GM18951 (cell line): ENCODE data around the gene CPNE6.

Experiments
- POLR2A ChIP-seq: IDR thresholded peaks from 4 replicates; pipeline ENCODE4 v1.6.1; 2011; ENCODE audit warnings: mild to moderate bottlenecking; ENCODE audit not compliant: insufficient read length, insufficient read depth; ENCODE audit errors: extremely low read depth
- in situ Hi-C: fragments of 300-500 bp; cut with MboI; formaldehyde crosslinking; loops from one replicate; pipeline ENCODE4 v1.12.0; 2022; ENCODE audit warnings: low sequenced_read_pairs, mixed read lengths, inconsistent platforms; ENCODE audit not compliant: unreplicated experiment

CPNE6 gene

DNA sequence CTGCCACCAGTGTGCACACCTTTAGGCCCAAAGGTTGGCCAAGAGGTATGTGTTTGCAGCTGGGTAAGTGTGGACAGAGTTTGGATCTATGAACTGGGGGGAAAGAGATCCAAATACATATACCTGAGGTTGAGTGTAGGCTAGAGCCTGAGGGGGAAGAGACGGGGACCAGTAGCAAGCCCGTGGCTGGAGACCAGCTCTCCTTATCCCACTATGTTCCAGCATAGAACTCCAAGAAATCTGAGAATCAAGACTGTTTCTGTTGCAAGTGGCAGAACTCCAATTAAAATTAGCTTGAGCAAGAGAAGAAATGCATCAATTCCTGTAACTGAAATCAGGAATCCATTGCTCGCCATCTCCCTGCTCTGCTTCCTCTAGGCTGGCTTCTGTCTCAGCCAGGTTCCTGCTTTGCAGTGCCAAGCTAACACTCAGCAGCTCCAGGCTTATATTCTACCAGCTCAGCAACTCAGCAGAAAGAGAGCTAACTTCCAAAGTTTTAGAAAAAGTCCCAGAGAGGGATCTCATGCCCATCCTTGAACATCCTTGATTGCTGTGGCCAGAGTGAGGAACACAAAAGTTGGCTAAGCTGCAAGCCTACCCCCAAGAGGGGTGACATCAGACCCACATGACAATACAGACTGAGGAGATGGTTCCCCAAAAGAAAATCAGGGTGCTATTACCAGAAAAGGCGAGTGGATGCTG lies 21.3 kb downstream of the CPNE6 start:
- TF ChIP-seq POLR2A = no peak
- in situ Hi-C loops = loop anchor here (25.0 kb wide), 1 partner anchor 105 kb away; the partner anchor contains the start of gene DHRS4L2

- in situ Hi-C loops = loop anchor here (25.0 kb wide), 1 partner anchor 106 kb away; the partner anchor contains the start of gene DHRS4L2
- TF ChIP-seq POLR2A = no peak
Observed at GRCh38 chr14:24093207-24093900, 22.0 kb downstream of the CPNE6 start.

DNA sequence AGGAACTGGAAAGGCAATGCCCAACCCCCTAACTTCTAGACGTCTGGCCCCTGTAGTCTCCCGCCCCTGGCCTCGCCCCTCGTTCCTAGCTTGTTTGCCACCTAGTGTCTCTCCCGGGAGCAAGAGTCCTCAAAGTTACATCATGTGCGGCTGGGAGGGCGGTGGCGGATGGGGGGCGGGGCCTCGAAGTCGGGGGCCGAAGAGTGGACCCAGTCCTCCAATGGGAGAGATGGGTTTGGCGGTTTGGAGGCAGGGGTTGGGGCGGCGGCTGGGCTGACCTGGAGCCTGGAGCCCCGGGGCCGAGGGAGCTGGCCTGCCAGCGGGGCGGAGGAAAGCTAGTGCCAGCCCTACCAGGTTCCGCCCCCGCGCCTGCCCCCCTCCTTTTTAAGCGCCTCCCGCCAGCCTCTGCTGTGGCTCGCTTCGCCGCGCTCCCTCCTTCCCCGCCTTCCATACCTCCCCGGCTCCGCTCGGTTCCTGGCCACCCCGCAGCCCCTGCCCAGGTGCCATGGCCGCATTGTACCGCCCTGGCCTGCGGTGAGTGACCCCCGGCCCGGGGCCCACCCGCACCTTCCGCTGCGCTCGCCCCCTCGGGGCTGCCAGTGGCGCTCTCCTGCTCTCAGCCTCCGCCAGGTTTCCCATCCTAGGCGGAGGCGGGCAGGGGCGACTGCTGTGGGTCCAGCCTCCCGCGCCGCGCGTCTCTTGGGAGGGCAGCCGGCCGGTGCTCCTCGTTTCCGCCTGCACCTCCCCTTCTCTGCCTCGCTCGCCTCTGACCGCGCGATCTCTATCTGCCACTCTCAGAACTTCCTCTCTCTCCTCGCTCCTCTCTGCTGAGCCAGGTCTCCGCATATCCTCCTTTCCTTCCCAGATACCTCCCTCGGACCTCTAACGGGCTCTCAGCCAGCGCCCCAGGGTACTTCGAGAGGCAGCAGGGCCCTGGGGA lies 22.8 kb downstream of the CPNE6 start, which contains the start of gene PCK2:
TSS of gene PCK2 (plus strand) at position 411 of the 940 bp plus-strand sequence. CDS start at position 506, 95 bp downstream.
- in situ Hi-C loops = loop anchor here (25.0 kb wide), 1 partner anchor 107 kb away; the partner anchor contains the start of gene DHRS4L2
- peak; percentile 98 for TF ChIP-seq POLR2A

DNA sequence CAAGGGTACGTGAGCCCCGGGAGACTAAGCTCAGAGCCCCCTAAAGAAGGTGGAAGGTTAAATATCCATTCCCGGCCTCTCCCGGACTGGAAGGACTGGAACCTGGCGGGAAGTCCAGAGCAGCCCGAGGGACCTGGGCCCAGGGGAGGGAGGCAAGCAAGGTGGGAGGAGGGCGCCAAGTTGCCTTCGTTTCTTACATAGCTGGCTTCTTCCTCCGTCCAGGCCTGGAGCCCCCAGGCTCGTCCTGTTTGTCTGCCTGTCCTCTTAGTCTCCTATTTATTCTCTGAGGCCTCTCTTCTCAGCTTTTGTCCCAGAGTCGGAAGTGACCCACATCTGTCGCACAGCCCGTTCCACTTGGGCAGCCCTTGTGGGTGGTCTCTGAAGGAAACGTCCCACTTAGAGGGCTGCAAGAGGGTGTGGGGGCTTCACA lies 23.5 kb downstream of the CPNE6 start:
- no peak for TF ChIP-seq POLR2A

DNA sequence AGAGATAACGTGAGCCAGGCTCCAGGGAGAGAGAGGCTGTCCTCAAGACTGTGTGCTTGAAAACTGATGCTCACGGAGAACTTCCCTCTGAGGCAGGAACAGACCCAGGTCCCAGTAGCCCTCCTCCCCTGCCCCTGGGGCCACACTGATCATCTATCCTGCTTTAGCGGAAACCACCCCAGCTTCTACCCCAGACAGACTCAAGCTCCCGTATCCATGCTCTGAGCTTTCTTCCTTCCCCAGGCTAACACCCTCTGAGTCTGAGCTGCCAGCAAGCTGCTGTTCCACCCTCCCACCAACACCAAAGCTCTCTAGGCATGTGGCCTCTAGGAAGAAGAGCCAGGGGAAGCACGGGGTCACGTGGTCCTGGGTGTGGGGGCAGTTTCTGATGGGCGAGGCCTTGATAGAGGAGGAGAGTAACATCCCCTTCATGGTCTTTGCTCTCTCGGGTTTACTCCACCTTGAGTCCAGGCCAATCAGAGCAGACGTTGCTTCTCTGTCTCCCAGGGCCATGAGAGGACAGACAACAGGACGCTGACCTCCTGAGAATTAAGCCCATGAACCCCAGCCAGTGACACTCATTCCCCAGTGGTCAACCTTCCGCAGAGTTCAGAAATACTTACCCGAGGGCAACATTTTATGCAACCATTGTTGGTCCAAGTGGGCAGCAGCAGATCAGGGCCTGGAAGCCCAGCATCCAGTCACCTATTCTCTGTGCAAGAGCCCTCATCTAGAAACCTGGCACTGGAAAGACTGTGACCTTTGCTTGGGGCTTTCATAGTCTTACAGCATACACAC lies 24.1 kb downstream of the CPNE6 start:
- in situ Hi-C loops = loop anchor here (25.0 kb wide), 1 partner anchor 108 kb away; the partner anchor contains the start of gene DHRS4L2
- TF ChIP-seq POLR2A = peak; percentile 97

More for the DNA sequence above, 23.5 kb downstream of the CPNE6 start:
- in situ Hi-C loops = loop anchor here (25.0 kb wide), 1 partner anchor 108 kb away; the partner anchor contains the start of gene DHRS4L2

DNA sequence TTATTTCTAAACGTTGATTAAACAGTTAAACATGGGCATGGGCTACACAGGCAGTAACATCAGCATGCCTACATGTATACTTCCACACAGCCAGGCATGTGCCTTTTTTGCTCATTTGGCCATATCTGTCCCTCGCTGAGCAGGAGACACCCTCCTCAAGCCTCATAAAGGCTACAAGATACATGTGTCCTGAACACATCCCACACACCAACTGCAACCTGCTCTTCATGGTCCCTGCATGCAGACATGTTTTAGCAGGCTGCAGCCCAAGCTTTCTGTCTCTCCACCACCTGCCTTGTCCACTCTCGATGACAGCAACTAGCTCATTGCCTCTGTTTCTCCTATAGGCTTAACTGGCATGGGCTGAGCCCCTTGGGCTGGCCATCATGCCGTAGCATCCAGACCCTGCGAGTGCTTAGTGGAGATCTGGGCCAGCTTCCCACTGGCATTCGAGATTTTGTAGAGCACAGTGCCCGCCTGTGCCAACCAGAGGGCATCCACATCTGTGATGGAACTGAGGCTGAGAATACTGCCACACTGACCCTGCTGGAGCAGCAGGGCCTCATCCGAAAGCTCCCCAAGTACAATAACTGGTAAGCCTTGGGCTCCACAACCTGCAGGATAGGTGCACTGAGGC lies 25.3 kb downstream of the CPNE6 start:
- in situ Hi-C loops = loop anchor here (25.0 kb wide), 1 partner anchor 109 kb away; the partner anchor contains the start of gene DHRS4L2
- TF ChIP-seq POLR2A = no peak

DNA sequence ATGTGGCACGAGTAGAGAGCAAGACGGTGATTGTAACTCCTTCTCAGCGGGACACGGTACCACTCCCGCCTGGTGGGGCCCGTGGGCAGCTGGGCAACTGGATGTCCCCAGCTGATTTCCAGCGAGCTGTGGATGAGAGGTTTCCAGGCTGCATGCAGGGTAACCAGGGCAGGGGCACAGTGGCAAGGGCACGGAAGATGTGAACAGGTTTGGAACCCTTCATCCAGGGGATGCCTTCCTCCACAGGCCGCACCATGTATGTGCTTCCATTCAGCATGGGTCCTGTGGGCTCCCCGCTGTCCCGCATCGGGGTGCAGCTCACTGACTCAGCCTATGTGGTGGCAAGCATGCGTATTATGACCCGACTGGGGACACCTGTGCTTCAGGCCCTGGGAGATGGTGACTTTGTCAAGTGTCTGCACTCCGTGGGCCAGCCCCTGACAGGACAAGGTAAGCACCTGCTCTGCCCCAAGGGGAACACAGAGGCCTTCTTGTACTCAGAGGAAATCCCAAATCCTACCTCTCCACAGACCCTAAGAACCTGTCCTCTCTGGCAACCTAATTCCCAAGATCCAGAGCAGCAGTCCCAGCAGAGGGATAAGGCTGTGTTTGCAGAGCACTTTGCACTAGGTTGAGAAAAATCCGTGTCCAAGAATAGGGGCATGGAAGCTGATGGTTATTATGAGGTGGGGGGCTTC lies 27.0 kb downstream of the CPNE6 start:
- no peak for TF ChIP-seq POLR2A
- in situ Hi-C loops = loop anchor here (25.0 kb wide), 1 partner anchor 111 kb away; the partner anchor contains the start of gene DHRS4L2

- in situ Hi-C loops = loop anchor here (25.0 kb wide), 1 partner anchor 112 kb away; the partner anchor contains the start of gene DHRS4L2
- TF ChIP-seq POLR2A = no peak
Observed at GRCh38 chr14:24098927-24099813, 27.8 kb downstream of the CPNE6 start.

GRCh38 chr14:24100197-24100981 lies 29.0 kb downstream of the CPNE6 start:
- in situ Hi-C loops = no loop called here
- no peak for TF ChIP-seq POLR2A

DNA sequence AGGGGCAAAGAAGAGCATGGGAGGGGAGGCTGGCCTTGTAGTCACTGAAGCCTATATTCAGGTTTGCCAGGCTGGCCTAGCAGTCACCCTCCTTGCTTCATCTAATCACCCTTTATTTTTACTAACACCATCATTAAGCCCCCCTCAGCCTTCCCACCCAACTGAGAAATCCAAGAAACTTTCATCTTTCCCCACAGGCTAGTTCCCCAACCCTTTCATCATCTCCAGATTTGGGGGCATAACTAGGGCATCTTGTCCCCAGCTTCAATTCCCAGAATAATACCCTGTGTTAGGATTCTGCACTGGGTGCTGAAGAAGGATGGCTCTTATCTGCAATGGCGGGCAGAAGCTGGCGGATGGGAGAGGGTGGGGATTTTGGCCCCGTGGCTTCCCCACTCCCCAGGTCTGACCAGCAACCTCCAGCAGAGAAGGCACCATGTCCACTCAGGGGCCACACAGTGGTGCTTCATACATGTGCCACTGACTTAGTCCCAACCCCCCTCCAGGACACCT lies 29.7 kb downstream of the CPNE6 start:
- no peak for TF ChIP-seq POLR2A
- in situ Hi-C loops = no loop called here
